Colonic mucosa (tissue), 4 donors: ENCODE results near the gene SUMO3. TPM values are rescaled to one million over a fixed set of nuclear protein-coding genes. Genes with fewer than 3 reads are reported as not detected.

Source experiments
- DNase-seq: peaks from one replicate; pipeline ENCODE4 v3.0.0-alpha.2; 2020
- H3K27ac ChIP-seq: fragments of 200-600 bp; one replicate; pipeline ENCODE4 v1.8.0; 2021
- H3K27me3 ChIP-seq: fragments of 200-600 bp; one replicate; pipeline ENCODE4 v1.8.0; 2021
- H3K36me3 ChIP-seq: fragments of 200-600 bp; one replicate; pipeline ENCODE4 v1.8.0; 2021
- H3K4me1 ChIP-seq: fragments of 200-600 bp; one replicate; pipeline ENCODE4 v1.8.0; 2021; ENCODE audit warnings: mild to moderate bottlenecking
- H3K4me3 ChIP-seq: fragments of 200-600 bp; one replicate; pipeline ENCODE4 v1.8.0; 2021
- H3K9ac ChIP-seq, 2 donors: one replicate each; pipeline ENCODE4 v1.7.0; 2013; ENCODE audit warnings: control low read depth in 2 of 2, low read depth in 2 of 2, low read length in 2 of 2
- H3K9me3 ChIP-seq: fragments of 200-600 bp; one replicate; pipeline ENCODE4 v1.8.0; 2021
- CTCF ChIP-seq: fragments of 200-600 bp; IDR thresholded peaks from one replicate; pipeline ENCODE4 v1.8.0; 2022; ENCODE audit warnings: antibody characterized with exemption, mild to moderate bottlenecking
- intact Hi-C: fragments of 100-400 bp; cut with DNase I; formaldehyde crosslinking; loops from one replicate; pipeline ENCODE4 v1.14.1; 2022
- total RNA-seq, 2 donors: library from RNA; stranded (reverse); fragmentation: NEBNext Ultra II Directional in 1 of 2; extraction: Animal tissue kit (Norgen Biotek cat#: 25700) in 1 of 2; gene quantifications; one replicate each; pipeline ENCODE4 v1.2.1, GENCODE V29; 2021
- donor health status: healthy.
- donor health status: DM: no; HTN: no; CAD: no.
- donor health status: DM: no; HTN: no; CAD: no.

The SUMO3 gene
- 10 to 100 TPM; 81.3 to 82.8 TPM for total RNA-seq

GRCh38 chr21:44817914-44818639 lies at the start of gene SUMO3:
SUMO3 (minus strand) TSS chr21:44818062; CDS start chr21:44817968, 94 bp downstream.
- no peaks in the 10 kb centered on the region for H3K27me3 ChIP-seq
- no peak for TF ChIP-seq CTCF
- peak within 1 kb of the TSS; percentile 46 to 88 for H3K9ac ChIP-seq
- H3K4me1 ChIP-seq = no peaks in the 10 kb centered on the region
- H3K4me3 ChIP-seq = peak within 1 kb of the TSS; percentile 56
- intact Hi-C loops = no loop called here
- H3K9me3 ChIP-seq = no peaks in the 10 kb centered on the region
- H3K27ac ChIP-seq = peak within 1 kb of the TSS; percentile 54
- no peaks in the 10 kb centered on the region for H3K36me3 ChIP-seq
- DNase-seq = peak; percentile 81

GRCh38 chr21:44867464-44867863 lies 49.6 kb upstream of the SUMO3 start:
- no peaks in the 10 kb centered on the region for H3K27me3 ChIP-seq
- intact Hi-C loops = loop anchor here (5.0 kb wide), 1 partner anchor 65 kb away; the partner anchor contains the start of gene UBE2G2
- DNase-seq = no peak
- no peak for TF ChIP-seq CTCF
- peaks cover 18% of the 10 kb centered on the region for H3K36me3 ChIP-seq
- H3K9ac ChIP-seq = no peak overlapping the region
- H3K9me3 ChIP-seq = no peaks in the 10 kb centered on the region
- no peak overlapping the region for H3K27ac ChIP-seq
- no peak overlapping the region for H3K4me3 ChIP-seq
- peaks cover 13% of the 10 kb centered on the region for H3K4me1 ChIP-seq

GRCh38 chr21:44866780-44867179 lies 48.9 kb upstream of the SUMO3 start:
- Histone ChIP-seq H3K4me1 (peaks cover 13% of the 10 kb centered on the region), H3K36me3 (peaks cover 18% of the 10 kb centered on the region), H3K27ac (no peak overlapping the region), H3K9ac (no peak overlapping the region), H3K4me3 (no peak overlapping the region), H3K9me3 (no peaks in the 10 kb centered on the region), H3K27me3 (no peaks in the 10 kb centered on the region)
- TF ChIP-seq CTCF = no peak
- intact Hi-C loops = loop anchor here (5.0 kb wide), 1 partner anchor 64 kb away; the partner anchor contains the start of gene UBE2G2
- DNase-seq = no peak

- no peaks in the 10 kb centered on the region for H3K9me3 ChIP-seq
- no peak for DNase-seq
- H3K27ac ChIP-seq = peak overlapping the region; percentile 13
- intact Hi-C loops = loop anchor here (5.0 kb wide), 1 partner anchor 63 kb away; the partner anchor contains the start of gene UBE2G2
- TF ChIP-seq CTCF = no peak
- peaks cover 18% of the 10 kb centered on the region for H3K36me3 ChIP-seq
- H3K9ac ChIP-seq = no peak overlapping the region
- H3K4me3 ChIP-seq = no peak overlapping the region
- H3K27me3 ChIP-seq = no peaks in the 10 kb centered on the region
- H3K4me1 ChIP-seq = peaks cover 13% of the 10 kb centered on the region
Measured at GRCh38 chr21:44865561-44866280, 47.9 kb upstream of the SUMO3 start.

GRCh38 chr21:44862869-44863685 lies 45.2 kb upstream of the SUMO3 start:
- Histone ChIP-seq H3K4me1 (peaks cover 13% of the 10 kb centered on the region), H3K9me3 (no peaks in the 10 kb centered on the region), H3K27me3 (no peaks in the 10 kb centered on the region), H3K9ac (no peak overlapping the region), H3K36me3 (peaks cover 18% of the 10 kb centered on the region), H3K4me3 (no peak overlapping the region), H3K27ac (no peak overlapping the region)
- TF ChIP-seq CTCF = no peak
- no peak for DNase-seq
- intact Hi-C loops = no loop called here
